HAP-1 (cell line): ENCODE results near the gene ERGIC1.
"Not testable (repeated sequence)": the region's sequence is repeated elsewhere in the genome, so short reads cannot be mapped to it uniquely, and the experiment has no call there.

Experiments
- DNase-seq, 2 experiments: peaks; one replicate each; pipeline ENCODE4 v3.0.0-alpha.2; 2016 to 2020; ENCODE audit warnings: low spot score in 2 of 2
- H3K27me3 ChIP-seq: fragments of 250-450 bp; sonication (Bioruptor Pico); 2 replicates; pipeline ENCODE4 v1.5.1; 2020; ENCODE audit warnings: low read depth, mild to moderate bottlenecking, moderate library complexity
- H3K36me3 ChIP-seq: fragments of 250-450 bp; sonication (Bioruptor Pico); replicated peaks from 2 replicates; pipeline ENCODE4 v1.5.1; 2020; ENCODE audit warnings: mild to moderate bottlenecking
- H3K4me1 ChIP-seq: fragments of 250-450 bp; sonication (Bioruptor Pico); 2 replicates; pipeline ENCODE4 v1.5.1; 2020; ENCODE audit warnings: mild to moderate bottlenecking
- H3K4me3 ChIP-seq: fragments of 250-450 bp; sonication (Bioruptor Pico); 2 replicates; pipeline ENCODE4 v1.5.1; 2020; ENCODE audit warnings: mild to moderate bottlenecking, moderate library complexity
- H3K9me3 ChIP-seq: fragments of 250-450 bp; sonication (Bioruptor Pico); 2 replicates; pipeline ENCODE4 v1.5.1; 2020; ENCODE audit warnings: mild to moderate bottlenecking, moderate library complexity
- in situ Hi-C: fragments of 300-500 bp; cut with MboI; formaldehyde crosslinking; loops from 3 replicates; pipeline ENCODE4 v1.14.3; 2020; ENCODE audit warnings: low sequenced_read_pairs, inconsistent platforms, mixed read lengths

Gene ERGIC1

DNA sequence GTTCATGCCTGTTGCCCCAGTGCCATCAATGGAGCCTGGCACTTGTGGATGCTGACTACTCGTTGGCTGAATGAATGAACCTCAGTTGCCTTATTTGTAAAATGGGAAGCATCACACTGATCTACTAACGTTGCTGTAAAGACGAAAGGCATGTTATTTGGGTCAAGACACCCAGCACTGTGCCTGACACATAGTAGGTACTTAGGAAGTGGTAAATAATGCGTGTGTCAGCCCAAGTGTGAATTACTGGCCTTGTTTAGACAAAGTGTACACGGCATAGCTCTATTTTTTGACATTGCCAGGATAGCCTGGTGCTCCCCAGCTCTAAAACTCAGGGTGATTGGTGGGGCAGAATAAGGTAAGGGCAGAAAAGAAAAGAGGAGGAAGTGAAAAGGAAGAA is 27.4 kb downstream of the ERGIC1 start:
- in situ Hi-C loops: no loop called here
- no peaks in the 10 kb centered on the region for H3K27me3 ChIP-seq
- H3K4me3 ChIP-seq: no peak overlapping the region
- H3K9me3 ChIP-seq: no peaks in the 10 kb centered on the region
- no peak for DNase-seq
- no peaks in the 10 kb centered on the region for H3K4me1 ChIP-seq
- no peaks in the 10 kb centered on the region for H3K36me3 ChIP-seq

DNA sequence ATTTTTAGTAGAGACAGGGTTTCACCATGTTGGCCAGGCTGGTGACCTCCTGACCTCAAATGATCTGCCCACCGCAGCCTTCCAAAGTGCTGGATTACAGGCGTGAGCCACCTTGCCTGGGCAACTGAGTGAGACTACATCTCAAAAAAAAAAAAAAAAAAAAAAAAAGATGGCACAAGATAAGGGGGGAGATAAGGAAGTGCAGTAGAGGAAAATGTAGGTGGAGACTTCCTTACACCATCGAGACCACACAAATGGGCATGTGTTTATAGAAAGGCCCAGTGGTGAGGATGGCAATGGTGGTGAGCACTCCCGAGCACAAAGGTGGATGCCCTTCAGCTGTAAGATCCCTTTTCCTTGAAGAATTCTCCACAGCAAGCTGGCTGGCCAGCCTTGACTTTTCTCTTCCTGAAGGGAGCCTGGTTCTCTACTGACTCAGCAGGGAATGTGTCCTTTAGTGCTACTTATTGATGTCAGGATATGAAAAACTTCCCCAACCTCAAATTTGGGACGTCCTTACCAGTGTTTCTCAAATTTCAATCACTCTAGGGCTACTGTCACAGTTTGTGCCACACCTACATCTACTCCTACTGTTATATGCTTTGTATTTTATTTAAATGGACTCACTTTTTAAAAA is 28.2 kb downstream of the ERGIC1 start:
- no peaks in the 10 kb centered on the region for H3K36me3 ChIP-seq
- no peak for DNase-seq
- in situ Hi-C loops: no loop called here
- H3K4me3 ChIP-seq: no peak overlapping the region
- H3K4me1 ChIP-seq: no peaks in the 10 kb centered on the region
- no peaks in the 10 kb centered on the region for H3K27me3 ChIP-seq
- no peaks in the 10 kb centered on the region for H3K9me3 ChIP-seq

- H3K4me1 ChIP-seq, DNase-seq, H3K9me3 ChIP-seq, in situ Hi-C loops, H3K27me3 ChIP-seq, H3K36me3 ChIP-seq, H3K4me3 ChIP-seq: not testable (repeated sequence)
Observed at GRCh38 chr5:172864171-172864570, 30.1 kb downstream of the ERGIC1 start.

GRCh38 chr5:172864747-172865146 is 30.7 kb downstream of the ERGIC1 start:
- no peak overlapping the region for H3K4me3 ChIP-seq
- H3K36me3 ChIP-seq: no peaks in the 10 kb centered on the region
- DNase-seq: no peak
- H3K27me3 ChIP-seq: no peaks in the 10 kb centered on the region
- H3K4me1 ChIP-seq: no peaks in the 10 kb centered on the region
- in situ Hi-C loops: no loop called here
- H3K9me3 ChIP-seq: no peaks in the 10 kb centered on the region

GRCh38 chr5:172866378-172866777 is 32.3 kb downstream of the ERGIC1 start:
- in situ Hi-C loops: no loop called here
- no peak overlapping the region for H3K4me3 ChIP-seq

DNA sequence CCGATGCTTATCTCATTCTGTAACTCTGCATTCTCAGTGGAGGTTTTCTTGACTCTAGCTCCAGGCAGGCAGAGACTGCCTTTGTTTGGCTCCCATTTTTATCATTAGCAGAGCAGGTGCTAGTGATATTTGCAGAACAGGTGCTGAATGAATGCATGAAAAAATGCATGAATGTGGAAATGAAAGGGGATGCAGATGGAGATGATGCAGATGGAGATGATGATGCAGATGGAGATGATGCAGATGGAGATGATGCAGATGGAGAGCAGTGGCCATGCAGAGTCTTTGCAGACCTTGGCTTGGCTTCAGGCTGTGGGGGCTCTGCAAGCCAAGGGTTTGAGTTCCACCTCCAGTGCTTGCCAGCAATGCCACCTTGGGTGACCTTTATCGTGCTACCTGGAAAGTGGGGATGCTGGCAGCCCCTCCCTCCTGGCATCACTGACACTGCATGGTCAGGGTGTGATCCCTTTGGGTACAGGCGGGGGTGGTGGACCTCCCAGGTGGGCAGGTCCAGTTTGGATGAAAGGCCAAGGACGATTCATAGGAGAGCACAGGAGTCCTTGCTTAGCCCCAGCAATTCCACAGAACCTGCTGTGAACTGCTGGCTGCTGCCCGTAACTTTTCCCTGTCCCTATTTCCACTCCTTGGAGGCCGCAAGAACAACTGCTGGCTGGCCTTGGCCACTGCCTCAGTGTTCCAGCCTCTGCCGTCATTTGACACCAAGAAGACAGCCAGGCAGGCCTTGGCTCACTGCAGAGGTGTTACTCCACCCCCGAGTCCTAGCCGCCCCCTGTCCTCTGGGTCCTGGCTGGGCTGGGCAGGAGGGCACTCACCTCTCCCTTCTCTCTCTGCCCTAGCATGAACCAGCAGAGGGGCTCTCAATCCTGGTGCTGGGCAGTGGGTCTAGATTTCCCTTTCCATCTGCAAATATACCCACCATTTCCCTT is 33.0 kb downstream of the ERGIC1 start:
- Histone ChIP-seq H3K9me3 (no peaks in the 10 kb centered on the region), H3K4me1 (no peaks in the 10 kb centered on the region), H3K4me3 (no peak overlapping the region), H3K27me3 (no peaks in the 10 kb centered on the region), H3K36me3 (no peaks in the 10 kb centered on the region)
- no peak for DNase-seq
- in situ Hi-C loops: no loop called here

More at GRCh38 chr5:172866378-172866777, 32.3 kb downstream of the ERGIC1 start:
- no peak for DNase-seq
- no peaks in the 10 kb centered on the region for H3K4me1 ChIP-seq
- no peaks in the 10 kb centered on the region for H3K36me3 ChIP-seq
- no peaks in the 10 kb centered on the region for H3K9me3 ChIP-seq
- no peaks in the 10 kb centered on the region for H3K27me3 ChIP-seq

- Histone ChIP-seq H3K4me1 (no peaks in the 10 kb centered on the region), H3K4me3 (no peak overlapping the region), H3K9me3 (no peaks in the 10 kb centered on the region), H3K27me3 (no peaks in the 10 kb centered on the region), H3K36me3 (no peaks in the 10 kb centered on the region)
- no peak for DNase-seq
- in situ Hi-C loops: no loop called here
Observed at GRCh38 chr5:172867761-172868435, 33.8 kb downstream of the ERGIC1 start.

DNA sequence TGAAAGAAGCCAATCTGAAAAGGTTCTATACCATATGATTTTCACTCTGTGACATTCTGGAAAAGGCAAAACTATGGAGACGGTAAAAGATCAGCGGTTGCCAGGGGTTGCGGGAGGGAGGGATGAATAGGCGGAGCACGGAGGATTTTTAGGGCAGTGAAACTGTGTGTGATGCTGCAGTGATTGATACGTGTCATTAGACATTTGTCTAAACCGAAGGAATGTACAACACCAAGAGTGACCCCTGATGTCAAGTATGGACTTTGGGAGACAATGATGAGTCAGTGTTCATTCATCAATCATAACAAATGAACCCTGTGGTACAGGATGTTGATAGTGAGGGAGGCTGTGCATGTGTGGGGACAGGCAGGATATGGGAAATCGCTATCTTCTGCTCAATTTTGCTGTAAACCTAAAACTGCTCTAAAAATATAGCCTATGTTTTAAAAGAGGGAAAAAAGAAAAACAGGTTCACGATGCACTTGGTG is 34.4 kb downstream of the ERGIC1 start:
- no peak for DNase-seq
- Histone ChIP-seq H3K9me3 (no peaks in the 10 kb centered on the region), H3K36me3 (no peaks in the 10 kb centered on the region), H3K4me1 (no peaks in the 10 kb centered on the region), H3K27me3 (no peaks in the 10 kb centered on the region), H3K4me3 (no peak overlapping the region)
- in situ Hi-C loops: no loop called here

GRCh38 chr5:172868924-172869591 is 35.0 kb downstream of the ERGIC1 start:
- Histone ChIP-seq H3K36me3 (no peaks in the 10 kb centered on the region), H3K4me1 (no peaks in the 10 kb centered on the region), H3K9me3 (no peaks in the 10 kb centered on the region), H3K4me3 (no peak overlapping the region), H3K27me3 (no peaks in the 10 kb centered on the region)
- DNase-seq: no peak
- in situ Hi-C loops: no loop called here

GRCh38 chr5:172869691-172870090 is 35.6 kb downstream of the ERGIC1 start:
- no peak overlapping the region for H3K4me3 ChIP-seq
- H3K36me3 ChIP-seq: no peaks in the 10 kb centered on the region
- in situ Hi-C loops: no loop called here
- no peaks in the 10 kb centered on the region for H3K4me1 ChIP-seq
- no peaks in the 10 kb centered on the region for H3K9me3 ChIP-seq
- no peak for DNase-seq
- no peaks in the 10 kb centered on the region for H3K27me3 ChIP-seq

GRCh38 chr5:172870291-172870714 is 36.3 kb downstream of the ERGIC1 start:
- H3K4me3 ChIP-seq: no peak overlapping the region
- H3K36me3 ChIP-seq: no peaks in the 10 kb centered on the region
- H3K9me3 ChIP-seq: no peaks in the 10 kb centered on the region
- no peaks in the 10 kb centered on the region for H3K4me1 ChIP-seq
- DNase-seq: no peak
- in situ Hi-C loops: no loop called here
- no peaks in the 10 kb centered on the region for H3K27me3 ChIP-seq

- no peak for DNase-seq
- H3K27me3 ChIP-seq: no peaks in the 10 kb centered on the region
- in situ Hi-C loops: no loop called here
- no peaks in the 10 kb centered on the region for H3K36me3 ChIP-seq
- no peak overlapping the region for H3K4me3 ChIP-seq
- no peaks in the 10 kb centered on the region for H3K9me3 ChIP-seq
- H3K4me1 ChIP-seq: no peaks in the 10 kb centered on the region
Observed at GRCh38 chr5:172870715-172871461, 36.8 kb downstream of the ERGIC1 start.

- H3K4me3 ChIP-seq: no peak overlapping the region
- no peaks in the 10 kb centered on the region for H3K9me3 ChIP-seq
- no peaks in the 10 kb centered on the region for H3K27me3 ChIP-seq
- no peaks in the 10 kb centered on the region for H3K36me3 ChIP-seq
- no peak for DNase-seq
- no peaks in the 10 kb centered on the region for H3K4me1 ChIP-seq
- in situ Hi-C loops: no loop called here
Observed at GRCh38 chr5:172871536-172871935, 37.5 kb downstream of the ERGIC1 start.
